ENCODE results near the gene SSR2. TPM values are rescaled to one million over a fixed set of nuclear protein-coding genes. Genes with fewer than 3 reads are reported as not detected.

Gene SSR2
- total RNA-seq, 5 donors from 2014 or later (not counting 1 experiment from before 2014, with no cell fraction given), result 230 to 238 (median 232) TPM

GRCh38 chr1:156012051-156012817 lies 8.5 kb downstream of the SSR2 start:
- Histone ChIP-seq H3K9me3 (no peaks in the 10 kb centered on the region), H3K4me1 (ENCODE audit: control insufficient read depth in 1 of 2, extremely low read depth in 1 of 2, insufficient read depth in 2 of 2, low read length in 2 of 2) (no peaks in the 10 kb centered on the region), H3K36me3 (ENCODE audit: control insufficient read depth in 2 of 2, extremely low read depth in 1 of 2, insufficient read depth in 1 of 2, low read length in 1 of 2) (peaks cover 23 to 72% of the 10 kb centered on the region in 2 donors), H3K27me3 (replicated peaks in 1 of 2; ENCODE audit: control insufficient read depth in 2 of 2, extremely low read depth in 1 of 2, insufficient read depth in 2 of 2, low read length in 1 of 2) (no peaks in the 10 kb centered on the region), H3K27ac (ENCODE audit: low read length) (no peak overlapping the region), H3K4me3 (ENCODE audit: control insufficient read depth in 1 of 2, extremely low read depth in 1 of 2, low read length in 1 of 2) (no peak overlapping the region)
- Mint-ChIP-seq H3K9me3 (no peaks in the 10 kb centered on the region), H3K4me1 (peaks cover 8 to 18% (median 14%) of the 10 kb centered on the region in 3 donors), H3K27me3 (no peaks in the 10 kb centered on the region), H3K4me3 (no peak overlapping the region), H3K27ac (no peak overlapping the region), H3K36me3 (peaks cover 46% of the 10 kb centered on the region)
- WGBS (ENCODE audit: insufficient coverage), result no CpG with 5 or more reads among the region's 4 CpGs
- POLR2A ChIA-PET, result no interaction called here
- ATAC-seq (replicated peaks in 1 of 4), result no peak
- DNase-seq, result no peak
- CTCF ChIA-PET, result no interaction called here

GRCh38 chr1:156009404-156009803 lies 11.3 kb downstream of the SSR2 start:
- peaks cover 36% of the 10 kb centered on the region for H3K36me3 Mint-ChIP-seq
- H3K4me1 Mint-ChIP-seq, result peaks cover 21 to 36% (median 28%) of the 10 kb centered on the region in 3 donors
- H3K27me3 Mint-ChIP-seq, result no peaks in the 10 kb centered on the region
- 80% methylated on average over 3 of the region's 3 CpGs for WGBS (ENCODE audit: insufficient coverage)
- no peak overlapping the region for H3K4me3 Mint-ChIP-seq
- H3K27me3 ChIP-seq (replicated peaks in 1 of 2; ENCODE audit: control insufficient read depth in 2 of 2, extremely low read depth in 1 of 2, insufficient read depth in 2 of 2, low read length in 1 of 2), result no peaks in the 10 kb centered on the region
- peak overlapping the region in 1 of 2 donors; percentile 19 for H3K27ac Mint-ChIP-seq
- DNase-seq (no peak), ATAC-seq (replicated peaks in 1 of 4) (no peak)
- CTCF ChIA-PET, result no interaction called here
- H3K4me3 ChIP-seq (ENCODE audit: control insufficient read depth in 1 of 2, extremely low read depth in 1 of 2, low read length in 1 of 2), result no peak overlapping the region
- no peaks in the 10 kb centered on the region for H3K9me3 ChIP-seq
- no peaks in the 10 kb centered on the region for H3K9me3 Mint-ChIP-seq
- peaks cover 14 to 61% of the 10 kb centered on the region in 2 donors for H3K36me3 ChIP-seq (ENCODE audit: control insufficient read depth in 2 of 2, extremely low read depth in 1 of 2, insufficient read depth in 1 of 2, low read length in 1 of 2)
- POLR2A ChIA-PET, result no interaction called here
- H3K4me1 ChIP-seq (ENCODE audit: control insufficient read depth in 1 of 2, extremely low read depth in 1 of 2, insufficient read depth in 2 of 2, low read length in 2 of 2), result peaks cover 7 to 21% of the 10 kb centered on the region in 2 experiments
- no peak overlapping the region for H3K27ac ChIP-seq (ENCODE audit: low read length)

- WGBS (ENCODE audit: insufficient coverage), result 98% methylated on average over 5 of the region's 7 CpGs
- no peak overlapping the region for H3K4me3 Mint-ChIP-seq
- Histone ChIP-seq H3K4me1 (ENCODE audit: control insufficient read depth in 1 of 2, extremely low read depth in 1 of 2, insufficient read depth in 2 of 2, low read length in 2 of 2) (peaks cover 7 to 25% of the 10 kb centered on the region in 2 experiments), H3K27me3 (replicated peaks in 1 of 2; ENCODE audit: control insufficient read depth in 2 of 2, extremely low read depth in 1 of 2, insufficient read depth in 2 of 2, low read length in 1 of 2) (no peaks in the 10 kb centered on the region), H3K9me3 (no peaks in the 10 kb centered on the region), H3K4me3 (ENCODE audit: control insufficient read depth in 1 of 2, extremely low read depth in 1 of 2, low read length in 1 of 2) (no peak overlapping the region), H3K27ac (ENCODE audit: low read length) (no peak overlapping the region), H3K36me3 (ENCODE audit: control insufficient read depth in 2 of 2, extremely low read depth in 1 of 2, insufficient read depth in 1 of 2, low read length in 1 of 2) (peaks cover 10 to 37% of the 10 kb centered on the region in 2 donors)
- DNase-seq (no peak), ATAC-seq (replicated peaks in 1 of 4) (no peak)
- ChIA-PET CTCF (interaction anchor here in 1 of 2 donors (0.6 kb wide), 1 partner anchor 412 kb away, joined by 3 read pairs; no protein-coding TSS in a partner anchor), POLR2A (interaction anchor here in 1 of 2 donors (0.5 to 0.8 kb wide), 2 partner anchors 28 to 298 kb away, joined by 7 to 10 read pairs; partner anchors contain the start of gene ARHGEF2)
- H3K9me3 Mint-ChIP-seq, result no peaks in the 10 kb centered on the region
- H3K4me1 Mint-ChIP-seq, result peaks cover 14 to 39% (median 29%) of the 10 kb centered on the region in 3 donors
- peak overlapping the region in 1 of 2 donors; percentile 51 for H3K27ac Mint-ChIP-seq
- no peaks in the 10 kb centered on the region for H3K27me3 Mint-ChIP-seq
- H3K36me3 Mint-ChIP-seq, result peaks cover 27% of the 10 kb centered on the region
Observed at GRCh38 chr1:156006666-156007376, 13.9 kb downstream of the SSR2 start.

GRCh38 chr1:156004843-156005584 lies 15.7 kb downstream of the SSR2 start:
- H3K4me1 Mint-ChIP-seq, result peaks cover 14 to 36% (median 27%) of the 10 kb centered on the region in 3 donors
- peak overlapping the region; percentile 56 for H3K27ac ChIP-seq (ENCODE audit: low read length)
- H3K4me1 ChIP-seq (ENCODE audit: control insufficient read depth in 1 of 2, extremely low read depth in 1 of 2, insufficient read depth in 2 of 2, low read length in 2 of 2), result peaks cover 7 to 25% of the 10 kb centered on the region in 2 experiments
- H3K9me3 Mint-ChIP-seq, result no peaks in the 10 kb centered on the region
- CTCF ChIA-PET, result interaction anchor here in 1 of 2 donors (0.6 to 1.2 kb wide), 2 partner anchors 15 to 382 kb away, joined by 3 read pairs; no protein-coding TSS in a partner anchor
- DNase-seq (peak in 16 of 35 experiments; percentile 3 to 68 (median 17)), ATAC-seq (replicated peaks in 1 of 4) (peak; percentile 83 to 96 (median 90))
- POLR2A ChIA-PET, result interaction anchor here in 1 of 2 donors (0.5 kb wide), 1 partner anchor 55 kb away, joined by 6 read pairs; no protein-coding TSS in a partner anchor
- no peaks in the 10 kb centered on the region for H3K27me3 Mint-ChIP-seq
- peak overlapping the region in 1 of 3 donors; percentile 33 for H3K4me3 Mint-ChIP-seq
- peak overlapping the region; percentile 90 to 91 for H3K27ac Mint-ChIP-seq
- peaks cover 13% of the 10 kb centered on the region for H3K36me3 Mint-ChIP-seq
- H3K36me3 ChIP-seq (ENCODE audit: control insufficient read depth in 2 of 2, extremely low read depth in 1 of 2, insufficient read depth in 1 of 2, low read length in 1 of 2), result peaks cover 5 to 19% of the 10 kb centered on the region in 2 donors
- no peaks in the 10 kb centered on the region for H3K27me3 ChIP-seq (replicated peaks in 1 of 2; ENCODE audit: control insufficient read depth in 2 of 2, extremely low read depth in 1 of 2, insufficient read depth in 2 of 2, low read length in 1 of 2)
- H3K4me3 ChIP-seq (ENCODE audit: control insufficient read depth in 1 of 2, extremely low read depth in 1 of 2, low read length in 1 of 2), result no peak overlapping the region
- H3K9me3 ChIP-seq, result no peaks in the 10 kb centered on the region
- WGBS (ENCODE audit: insufficient coverage), result 0% methylated on average over 1 of the region's 4 CpGs

GRCh38 chr1:156003923-156004188 lies 16.9 kb downstream of the SSR2 start:
- Mint-ChIP-seq H3K27me3 (no peaks in the 10 kb centered on the region), H3K4me1 (peaks cover 14 to 36% (median 27%) of the 10 kb centered on the region in 3 donors), H3K27ac (no peak overlapping the region), H3K4me3 (no peak overlapping the region), H3K36me3 (peaks cover 6% of the 10 kb centered on the region), H3K9me3 (no peaks in the 10 kb centered on the region)
- Histone ChIP-seq H3K27me3 (replicated peaks in 1 of 2; ENCODE audit: control insufficient read depth in 2 of 2, extremely low read depth in 1 of 2, insufficient read depth in 2 of 2, low read length in 1 of 2) (no peaks in the 10 kb centered on the region), H3K4me1 (ENCODE audit: control insufficient read depth in 1 of 2, extremely low read depth in 1 of 2, insufficient read depth in 2 of 2, low read length in 2 of 2) (peaks cover 7 to 25% of the 10 kb centered on the region in 2 experiments), H3K27ac (ENCODE audit: low read length) (no peak overlapping the region), H3K9me3 (no peaks in the 10 kb centered on the region), H3K4me3 (ENCODE audit: control insufficient read depth in 1 of 2, extremely low read depth in 1 of 2, low read length in 1 of 2) (no peak overlapping the region), H3K36me3 (ENCODE audit: control insufficient read depth in 2 of 2, extremely low read depth in 1 of 2, insufficient read depth in 1 of 2, low read length in 1 of 2) (peaks cover under 1 to 8% of the 10 kb centered on the region in 2 donors)
- POLR2A ChIA-PET, result interaction anchor here in 1 of 2 donors (0.5 to 0.7 kb wide), 2 partner anchors 26 to 444 kb away, joined by 3 to 4 read pairs; no protein-coding TSS in a partner anchor
- CTCF ChIA-PET, result interaction anchor here (0.6 to 1.2 kb wide), 2 partner anchors 14 to 699 kb away, joined by 3 to 6 read pairs; no protein-coding TSS in a partner anchor
- no peak for DNase-seq
- WGBS (ENCODE audit: insufficient coverage), result no CpG with 5 or more reads among the region's 2 CpGs
- no peak for ATAC-seq (replicated peaks in 1 of 4)
